HCT116 (cell line): ENCODE measurements around the gene IGF2. TPM values are rescaled to one million over a fixed set of nuclear protein-coding genes. Genes with fewer than 3 reads are reported as not detected.

Experiments used
- ATAC-seq: fragments of 200-7000 bp; cut with Tn5 transposase; 2 replicates; pipeline ENCODE4 v1.9.1; 2020; ENCODE audit warnings: mild to moderate bottlenecking, moderate library complexity
- BruUV-seq: library from RNA; stranded (reverse); fragments of 400-500 nt; replicated peaks from 2 replicates; lab custom pipeline; 2021; lab: Mats Ljungman, UMichigan
- CTCF ChIA-PET: fragments of 300-600 bp; sonication (Branson Sonifier 250); formaldehyde crosslinking; loops from one replicate; lab custom pipeline; 2021; ENCODE audit warnings: antibody characterized with exemption; lab: Charles Lee
- POLR2A ChIA-PET: fragments of 300-600, 350-600 bp; sonication (Branson Sonifier 250); formaldehyde crosslinking; loops from one replicate; lab custom pipeline; 2021; ENCODE audit warnings: antibody characterized with exemption; lab: Charles Lee
- RAD21 ChIA-PET, 2 experiments: fragments of 300-600 bp; sonication (Branson Sonifier 250); formaldehyde crosslinking; loops; one replicate each; lab custom pipeline; 2023; ENCODE audit warnings: low total read pairs in 2 of 2; ENCODE audit not compliant: uncharacterized antibody in 2 of 2, unreplicated experiment in 2 of 2, low non-redundant PET in 1 of 2; lab: Charles Lee
- DNase-seq: peaks from one replicate; pipeline ENCODE4 v3.0.0-alpha.2; 2010; ENCODE audit warnings: low read depth, low spot score
- H2AFZ ChIP-seq: fragments of 200-600 bp; shearing (Covaris generic), sonication (generic); 2 replicates; pipeline ENCODE4 v1.6.1; 2017; ENCODE audit warnings: low read depth, mixed run types, mixed read lengths, antibody characterized with exemption, low read length; ENCODE audit not compliant: poor library complexity, severe bottlenecking
- H3K27ac ChIP-seq: 2 replicates; pipeline ENCODE4 v1.5.1; 2012; ENCODE audit warnings: low read depth, low read length
- H3K27me3 ChIP-seq: fragments of 200-600 bp; sonication (generic); 2 replicates; pipeline ENCODE4 v1.6.1; 2016; ENCODE audit warnings: mixed run types, low read length, mixed read lengths; ENCODE audit not compliant: insufficient read depth
- H3K36me3 ChIP-seq, 2 experiments: fragments of 200-500 bp in 1 of 2; fragments of 200-600 bp in 1 of 2; sonication (Bioruptor generic) in 1 of 2; sonication (generic) in 1 of 2; 2 replicates each; pipeline versions ENCODE4 v1.5.1 to v1.6.1; 2014 to 2016; ENCODE audit warnings: low read length in 2 of 2, inconsistent platforms in 1 of 2, mixed read lengths in 1 of 2, mixed run types in 1 of 2; ENCODE audit not compliant: insufficient read depth in 2 of 2, control insufficient read depth in 1 of 2
- H3K4me1 ChIP-seq, 2 experiments: fragments of 200-600 bp in 1 of 2; sonication (generic) in 1 of 2; 2 replicates each; pipeline versions ENCODE4 v1.5.1 to v1.6.1; 2012 to 2017; ENCODE audit warnings: low read length in 2 of 2, inconsistent platforms in 1 of 2, mild to moderate bottlenecking in 1 of 2, mixed read lengths in 1 of 2, mixed run types in 1 of 2, moderate library complexity in 1 of 2; ENCODE audit not compliant: insufficient read depth in 2 of 2, control insufficient read depth in 1 of 2
- H3K4me2 ChIP-seq: fragments of 200-600 bp; sonication (generic); 2 replicates; pipeline ENCODE4 v1.6.1; 2017; ENCODE audit warnings: mixed run types, low read length, mixed read lengths
- H3K4me3 ChIP-seq, 2 experiments: fragments of 200-600 bp in 1 of 2; sonication (generic) in 1 of 2; replicated peaks in 1 of 2; 2 replicates each; pipeline ENCODE4 v1.5.1; 2011 to 2016; ENCODE audit warnings: low read length in 2 of 2, control low read depth in 1 of 2, low read depth in 1 of 2, mild to moderate bottlenecking in 1 of 2, mixed read lengths in 1 of 2, mixed run types in 1 of 2
- H3K79me2 ChIP-seq: fragments of 200-600 bp; sonication (generic); 2 replicates; pipeline ENCODE4 v1.6.1; 2017; ENCODE audit warnings: mild to moderate bottlenecking, mixed run types, low read length, moderate library complexity, mixed read lengths; ENCODE audit not compliant: insufficient read depth
- H3K9ac ChIP-seq: fragments of 200-600 bp; sonication (generic); 2 replicates; pipeline ENCODE4 v1.6.1; 2016; ENCODE audit warnings: low read length, mixed read lengths
- H3K9me2 ChIP-seq: fragments of 200-600 bp; sonication (generic), shearing (Covaris generic); 2 replicates; pipeline ENCODE4 v1.6.1; 2017; ENCODE audit warnings: mixed run types, mild to moderate bottlenecking, moderate library complexity; ENCODE audit not compliant: insufficient read depth
- H3K9me3 ChIP-seq, 2 experiments: fragments of 200-500 bp in 1 of 2; fragments of 200-600 bp in 1 of 2; sonication (Bioruptor generic) in 1 of 2; sonication (generic) in 1 of 2; 2 replicates each; pipeline ENCODE4 v1.6.1; 2014 to 2017; ENCODE audit warnings: low read length in 2 of 2, mixed read lengths in 2 of 2, inconsistent platforms in 1 of 2, low read depth in 1 of 2, mild to moderate bottlenecking in 1 of 2, mixed run types in 1 of 2, moderate library complexity in 1 of 2; ENCODE audit not compliant: control insufficient read depth in 1 of 2, insufficient read depth in 1 of 2
- H4K20me1 ChIP-seq: fragments of 200-600 bp; sonication (generic), shearing (Covaris generic); 2 replicates; pipeline ENCODE4 v1.6.1; 2017; ENCODE audit warnings: mixed run types, mild to moderate bottlenecking, moderate library complexity; ENCODE audit not compliant: insufficient read depth
- JUND ChIP-seq: IDR thresholded peaks from 2 replicates; pipeline ENCODE4 v1.6.1; 2012
- POLR2A ChIP-seq: IDR thresholded peaks from 2 replicates; pipeline ENCODE4 v1.7.0; 2011; ENCODE audit warnings: borderline replicate concordance; ENCODE audit not compliant: insufficient read depth, insufficient read length; ENCODE audit errors: extremely low read depth
- TCF7L2 ChIP-seq: IDR thresholded peaks from 2 replicates; pipeline ENCODE4 v1.7.0; 2011; ENCODE audit warnings: borderline replicate concordance, inconsistent platforms; ENCODE audit not compliant: insufficient read depth, insufficient read length; ENCODE audit errors: extremely low read depth
- YY1 ChIP-seq: IDR thresholded peaks from 2 replicates; pipeline ENCODE4 v1.6.1; 2011; ENCODE audit warnings: low read length, low read depth, moderate library complexity, mild to moderate bottlenecking; ENCODE audit not compliant: insufficient replicate concordance; ENCODE audit errors: extremely low read depth
- ZBTB33 ChIP-seq: IDR thresholded peaks from 2 replicates; pipeline ENCODE4 v1.6.1; 2011; ENCODE audit warnings: mild to moderate bottlenecking, low read length, moderate library complexity; ENCODE audit not compliant: insufficient replicate concordance; ENCODE audit errors: extremely low read depth
- ZFX ChIP-seq: fragments of 450-650 bp; IDR thresholded peaks from 2 replicates; pipeline ENCODE4 v1.6.1; 2017
- intact Hi-C: fragments of 100-400 bp; cut with micrococcal nuclease; formaldehyde crosslinking; loops from 2 replicates; pipeline ENCODE4 v1.10.0; 2022
- total RNA-seq: library from RNA; stranded (reverse); gene quantifications from one replicate; pipeline ENCODE4 v1.2.1, GENCODE V29; 2021; ENCODE audit not compliant: unreplicated experiment

Gene IGF2
- total RNA-seq, 1 experiment from 2014 or later: 17.9 TPM

- ChIA-PET RAD21 (no interaction called here), CTCF (no interaction called here), POLR2A (no interaction called here)
- no peaks in the 10 kb centered on the region for H3K9me3 ChIP-seq
- no peak overlapping the region for H3K9ac ChIP-seq
- no peak overlapping the region for H2AFZ ChIP-seq
- TF ChIP-seq ZFX: no peak
- TF ChIP-seq JUND: no peak
- TF ChIP-seq ZBTB33: no peak
- ATAC-seq (no peak), DNase-seq (no peak)
- H3K27ac ChIP-seq: no peak overlapping the region
- H3K4me3 ChIP-seq: no peak overlapping the region
- intact Hi-C loops: loop anchor here (5.0 kb wide), 1 partner anchor 48 kb away; no protein-coding TSS in a partner anchor
- no peak overlapping the region for H3K4me2 ChIP-seq
- no peaks in the 10 kb centered on the region for H3K27me3 ChIP-seq
- H4K20me1 ChIP-seq: no peaks in the 10 kb centered on the region
- no TSS peak for BruUV-seq
- H3K9me2 ChIP-seq: no peaks in the 10 kb centered on the region
- H3K79me2 ChIP-seq: no peaks in the 10 kb centered on the region
- H3K36me3 ChIP-seq: no peaks in the 10 kb centered on the region
- H3K4me1 ChIP-seq: peaks cover 0 to 16% of the 10 kb centered on the region in 2 experiments; a peak in 2 of 4 replicates
These were observed 4.1 kb downstream of the IGF2 start for GRCh38 chr11:2135018-2135569.

GRCh38 chr11:2134022-2135010, 4.9 kb downstream of the IGF2 start:
- H4K20me1 ChIP-seq: no peaks in the 10 kb centered on the region
- CTCF ChIA-PET: no interaction called here
- no peaks in the 10 kb centered on the region for H3K27me3 ChIP-seq
- H3K9ac ChIP-seq: no peak overlapping the region
- H3K9me2 ChIP-seq: no peaks in the 10 kb centered on the region
- BruUV-seq: no TSS peak
- H3K27ac ChIP-seq: no peak overlapping the region
- intact Hi-C loops: loop anchor here (5.0 kb wide), 1 partner anchor 47 kb away; no protein-coding TSS in a partner anchor
- H2AFZ ChIP-seq: no peak overlapping the region
- TF ChIP-seq TCF7L2: no peak
- TF ChIP-seq YY1: no peak
- TF ChIP-seq POLR2A: no peak
- no peaks in the 10 kb centered on the region for H3K79me2 ChIP-seq
- peaks cover 0 to 16% of the 10 kb centered on the region in 2 experiments; a peak in 2 of 4 replicates for H3K4me1 ChIP-seq
- H3K4me2 ChIP-seq: no peak overlapping the region
- H3K9me3 ChIP-seq: no peaks in the 10 kb centered on the region
- POLR2A ChIA-PET: no interaction called here
- H3K36me3 ChIP-seq: no peaks in the 10 kb centered on the region
- H3K4me3 ChIP-seq: no peak overlapping the region
- DNase-seq (no peak), ATAC-seq (no peak)
- RAD21 ChIA-PET: no interaction called here
